K562 (cell line): ENCODE measurements around the gene TM9SF4. TPM values are rescaled to one million over a fixed set of nuclear protein-coding genes. Genes with fewer than 3 reads are reported as not detected.
"Not testable (repeated sequence)": the region's sequence is repeated elsewhere in the genome, so short reads cannot be mapped to it uniquely, and the experiment has no call there.

Experiments used
- ATAC-seq: fragments of 200-7000 bp; cut with Tn5 transposase; 3 replicates; pipeline ENCODE4 v1.9.1; 2020; ENCODE audit warnings: moderate library complexity
- BruUV-seq: library from RNA; stranded (reverse); fragments of 400-500 nt; replicated peaks from 2 replicates; lab custom pipeline; 2021; lab: Mats Ljungman, UMichigan
- CTCF ChIA-PET: fragments of 300-600 bp; formaldehyde crosslinking; extraction: SDS; loops from one replicate; lab custom pipeline; 2021; ENCODE audit warnings: low intra/inter-chr PET ratio; lab: Yijun Ruan, JAX
- POLR2A ChIA-PET: fragments of 300-600, 350-650 bp; sonication (Branson Sonifier 250); formaldehyde crosslinking; extraction: SDS; loops from one replicate; lab custom pipeline; 2021; ENCODE audit warnings: antibody characterized with exemption, inconsistent platforms; lab: Yijun Ruan, JAX
- DNase-seq, 4 experiments: peaks; one replicate each; pipeline versions ENCODE4 v3.0.0 to v3.0.0-alpha.2; 2011 to 2018; ENCODE audit warnings: low spot score in 3 of 4, mixed read lengths in 3 of 4; ENCODE audit errors: extremely low read depth in 1 of 4
- FAIRE-seq: peaks from 2 replicates; lab custom pipeline; 2011; peaks lifted over from hg19 to GRCh38; lab: Jason Lieb, UNC
- H2AFZ ChIP-seq: 2 replicates; pipeline ENCODE4 v1.6.0; 2011; ENCODE audit warnings: low read depth, low read length, control low read depth, inconsistent platforms
- H3K27ac ChIP-seq: fragments of 200-600 bp; 3 replicates; pipeline ENCODE4 v1.8.0; 2011; ENCODE audit warnings: low read depth, mild to moderate bottlenecking, control low read depth, inconsistent platforms, low read length, moderate library complexity, mixed read lengths; ENCODE audit errors: extremely low read depth
- H3K27me3 ChIP-seq, 2 experiments: fragments of 300-600 bp in 1 of 2; 2 replicates in 1 of 2; 3 replicates in 1 of 2; pipeline versions ENCODE4 v1.6.0 to v1.8.0; 2011; ENCODE audit warnings: inconsistent platforms in 2 of 2, low read length in 2 of 2, mild to moderate bottlenecking in 1 of 2, mixed read lengths in 1 of 2, moderate library complexity in 1 of 2; ENCODE audit not compliant: control insufficient read depth in 2 of 2, insufficient read depth in 2 of 2
- H3K36me3 ChIP-seq: fragments of 300-600 bp; 3 replicates; pipeline ENCODE4 v1.8.0; 2011; ENCODE audit warnings: mild to moderate bottlenecking, low read length, inconsistent platforms; ENCODE audit not compliant: control insufficient read depth, insufficient read depth
- H3K4me1 ChIP-seq, 2 experiments: fragments of 200-600 bp in 1 of 2; replicated peaks in 1 of 2; 2 replicates in 1 of 2; 3 replicates in 1 of 2; pipeline versions ENCODE4 v1.5.1 to v1.8.0; 2011; ENCODE audit warnings: inconsistent platforms in 2 of 2, low read length in 2 of 2, mild to moderate bottlenecking in 1 of 2, mixed read lengths in 1 of 2, moderate library complexity in 1 of 2; ENCODE audit not compliant: control insufficient read depth in 2 of 2, insufficient read depth in 2 of 2
- H3K4me2 ChIP-seq: 2 replicates; pipeline ENCODE4 v1.6.1; 2011; ENCODE audit warnings: low read length, control low read depth, inconsistent platforms, mixed read lengths; ENCODE audit not compliant: insufficient read depth
- H3K4me3 ChIP-seq: fragments of 200-600 bp; sonication (generic), shearing (Covaris generic); 2 replicates; pipeline ENCODE4 v1.5.1; 2016; ENCODE audit warnings: control low read depth, inconsistent platforms
- H3K79me2 ChIP-seq: fragments of 200-600 bp; 3 replicates; pipeline ENCODE4 v1.8.0; 2011; ENCODE audit warnings: low read length, inconsistent platforms; ENCODE audit not compliant: control insufficient read depth, insufficient read depth
- H3K9ac ChIP-seq, 2 experiments: 2 replicates each; pipeline versions ENCODE4 v1.6.0 to v1.6.1; 2011; ENCODE audit warnings: low read depth in 2 of 2, low read length in 2 of 2, control low read depth in 1 of 2, inconsistent platforms in 1 of 2, mild to moderate bottlenecking in 1 of 2, mixed read lengths in 1 of 2; ENCODE audit not compliant: insufficient read depth in 1 of 2
- H3K9me1 ChIP-seq: one replicate; pipeline ENCODE4 v1.6.0; 2011; ENCODE audit warnings: inconsistent platforms, mild to moderate bottlenecking, low read length, moderate library complexity; ENCODE audit not compliant: control insufficient read depth, insufficient read depth
- H3K9me3 ChIP-seq: replicated peaks from 2 replicates; pipeline ENCODE4 v1.5.1; 2011; ENCODE audit warnings: low read depth, low read length, inconsistent platforms; ENCODE audit not compliant: control insufficient read depth, insufficient read depth
- H4K20me1 ChIP-seq: replicated peaks from 2 replicates; pipeline ENCODE4 v1.6.1; 2011; ENCODE audit warnings: low read length, inconsistent platforms, mixed read lengths; ENCODE audit not compliant: control insufficient read depth, insufficient read depth
- BCOR ChIP-seq: fragments of 450-650 bp; IDR thresholded peaks from 2 replicates; pipeline ENCODE4 v1.6.1; 2016
- ELF4 ChIP-seq: fragments of 450-650 bp; formaldehyde crosslinking; IDR thresholded peaks from 2 replicates; pipeline ENCODE4 v1.4.0; 2022; ENCODE audit warnings: missing genetic modification characterization
- FOS ChIP-seq: IDR thresholded peaks from 3 replicates; pipeline ENCODE4 v1.6.1; 2011; ENCODE audit not compliant: insufficient read length; ENCODE audit errors: extremely low read depth
- L3MBTL2 ChIP-seq: fragments of 450-650 bp; IDR thresholded peaks from 2 replicates; pipeline ENCODE4 v1.6.1; 2016; ENCODE audit warnings: mild to moderate bottlenecking, moderate library complexity
- PKNOX1 ChIP-seq: fragments of 450-650 bp; IDR thresholded peaks from 2 replicates; pipeline ENCODE4 v1.6.1; 2016
- SLC30A9 ChIP-seq: fragments of 250-450 bp; sonication (Bioruptor Pico); IDR thresholded peaks from 2 replicates; pipeline ENCODE4 v1.8.0; 2022; ENCODE audit warnings: mild to moderate bottlenecking, moderate library complexity
- SRSF3 ChIP-seq: fragments of 200-400 bp; formaldehyde crosslinking; IDR thresholded peaks from 2 replicates; pipeline ENCODE4 v1.6.1; 2016; ENCODE audit warnings: mild to moderate bottlenecking, low read length, moderate library complexity; ENCODE audit not compliant: insufficient read depth
- SUPT5H ChIP-seq: fragments of 450-650 bp; IDR thresholded peaks from 2 replicates; pipeline ENCODE4 v1.6.1; 2016
- U2AF1 ChIP-seq: fragments of 200-400 bp; formaldehyde crosslinking; optimal IDR thresholded peaks from 2 replicates; pipeline ENCODE3; 2017; ENCODE audit warnings: mild to moderate bottlenecking, low read depth, low read length, moderate library complexity
- ZBTB43 ChIP-seq: sonication (generic); formaldehyde crosslinking; IDR thresholded peaks from 2 replicates; pipeline ENCODE4 v1.8.0; 2023; ENCODE audit warnings: mild to moderate bottlenecking, missing genetic modification reagents
- ZNF121 ChIP-seq: sonication (generic); formaldehyde crosslinking; conservative IDR thresholded peaks from 2 replicates; pipeline ENCODE4 v1.8.0; 2022; ENCODE audit warnings: missing genetic modification reagents
- ZNF224 ChIP-seq: sonication (generic); formaldehyde crosslinking; IDR thresholded peaks from 2 replicates; pipeline ENCODE4 v1.8.0; 2022; ENCODE audit warnings: mild to moderate bottlenecking, missing genetic modification reagents
- ZSCAN29 ChIP-seq: fragments of 450-650 bp; IDR thresholded peaks from 2 replicates; pipeline ENCODE4 v1.6.1; 2017
- WGBS: fragments of 100-300 bp; shearing (Covaris generic); methylation state at CpG from one replicate; pipeline ENCODE4 v1.1.6; 2016; ENCODE audit warnings: low coverage, mixed read lengths; ENCODE audit not compliant: insufficient coverage; ENCODE audit errors: missing lambda C conversion rate; 5-methylcytosine and 5-hydroxymethylcytosine counted together
- in situ Hi-C: fragments of 300-500 bp; cut with MboI; formaldehyde crosslinking; loops from 4 replicates; pipeline ENCODE4 v1.15.0; 2018; ENCODE audit warnings: inconsistent platforms, mixed read lengths
- intact Hi-C: fragments of 100-400 bp; cut with micrococcal nuclease; formaldehyde crosslinking; loops from 2 replicates; pipeline ENCODE4 v1.14.2; 2022
- polyA plus RNA-seq, 8 experiments: library from polyadenylated mRNA; depleted of rRNA in 4 of 8; stranded (reverse) in 5 of 8; unstranded in 3 of 8; fragments of >200 nt; fragmentation: Nextera tagmentation in 2 of 8; fragmentation: Illumina TruSeq in 1 of 8; extraction: Ambion mirVana in 2 of 8; extraction: Trizol in 1 of 8; gene quantifications; 2 replicates each; pipeline versions ENCODE4 v1.2.1 to v1.2.3, GENCODE V29; 2011 to 2014; ENCODE audit warnings: inconsistent platforms in 1 of 8, missing spikeins in 1 of 8
- total RNA-seq, 7 experiments: library from RNA; depleted of rRNA in 6 of 7; stranded (reverse); fragments of >200 nt in 6 of 7; fragmentation: Illumina TruSeq in 2 of 7; extraction: Trizol in 2 of 7; gene quantifications; 2 replicates each; pipeline versions ENCODE4 v1.2.1 to v1.2.3, GENCODE V29; 2011 to 2021; ENCODE audit warnings: low replicate concordance in 1 of 7
- TF ChIP-seq, protein P1 (sequence below), 2 experiments: IDR thresholded peaks; 2 replicates each; pipeline ENCODE4 v1.6.1; 2011; ENCODE audit warnings: borderline replicate concordance in 1 of 2, control low read depth in 1 of 2, low read depth in 1 of 2, low read length in 1 of 2, mild to moderate bottlenecking in 1 of 2, mixed read lengths in 1 of 2, moderate library complexity in 1 of 2; ENCODE audit not compliant: insufficient read depth in 1 of 2, insufficient read length in 1 of 2, poor library complexity in 1 of 2, severe bottlenecking in 1 of 2; ENCODE audit errors: extremely low read depth in 1 of 2

The TM9SF4 gene
- total and polyA plus RNA-seq, 9 of the 15 experiments (the other 6 are each of a cell fraction or from before 2014, with no cell fraction given): 14.5 to 46.3 (median 26.9) TPM

DNA sequence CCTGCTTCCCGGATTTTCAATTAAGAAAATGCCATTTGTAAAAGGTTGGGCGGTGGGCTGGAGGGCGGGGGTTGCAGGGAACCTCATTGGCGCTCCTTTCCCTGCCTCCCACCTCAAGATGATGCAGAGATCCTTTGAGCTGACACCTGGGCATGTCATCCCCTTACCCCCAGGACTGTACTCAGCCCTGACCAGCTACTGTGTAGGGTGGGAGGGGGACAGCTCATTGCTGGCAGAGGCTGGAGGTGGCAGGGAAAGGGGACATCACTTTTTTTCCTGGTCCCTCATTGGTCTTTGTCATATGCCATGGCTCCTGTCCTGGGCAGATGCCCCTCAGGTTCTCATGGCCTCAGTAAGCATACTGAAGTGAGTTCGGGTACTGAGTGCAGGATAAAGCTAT, 83.8 kb downstream of the TM9SF4 start:
- H3K27me3 ChIP-seq, ATAC-seq, CTCF ChIA-PET, H3K9ac ChIP-seq, H4K20me1 ChIP-seq, in situ Hi-C loops, intact Hi-C loops, H3K4me1 ChIP-seq, H3K9me3 ChIP-seq, H3K27ac ChIP-seq, H2AFZ ChIP-seq, DNase-seq, FAIRE-seq, H3K4me3 ChIP-seq, H3K4me2 ChIP-seq, H3K79me2 ChIP-seq, H3K9me1 ChIP-seq: not testable (repeated sequence)
- peaks cover 45% of the 10 kb centered on the region for H3K36me3 ChIP-seq
- BruUV-seq: TSS peak; percentile 11
- 87% methylated on average over 5 of the region's 5 CpGs for WGBS
- 0 out of 2 replicates have a peak, but pooled peaks have one; percentile 16 for TF ChIP-seq SUPT5H
- POLR2A ChIA-PET: interaction anchor here (1.0 to 1.6 kb wide), 2 partner anchors 9 to 11 kb away, joined by 4 to 5 read pairs; no protein-coding TSS in a partner anchor

GRCh38 chr20:32193996-32194395, 84.5 kb downstream of the TM9SF4 start:
- Histone ChIP-seq H3K4me1 (peaks cover 0 to 2% of the 10 kb centered on the region in 2 experiments; a peak in 2 of 5 replicates), H2AFZ (no peak overlapping the region), H3K36me3 (peaks cover 51% of the 10 kb centered on the region), H3K4me3 (no peak overlapping the region), H3K9me3 (no peaks in the 10 kb centered on the region), H3K79me2 (peaks cover 7% of the 10 kb centered on the region; the same call in 1 of the 3 replicates), H3K4me2 (no peak overlapping the region), H3K27ac (no peak overlapping the region), H4K20me1 (peaks cover 9% of the 10 kb centered on the region; the same call in 1 of the 2 replicates), H3K27me3 (no peaks in the 10 kb centered on the region), H3K9me1 (no peaks in the 10 kb centered on the region), H3K9ac (no peak overlapping the region)
- ATAC-seq (no peak), FAIRE-seq (no peak), DNase-seq (no peak)
- in situ Hi-C loops: no loop called here
- POLR2A ChIA-PET: interaction anchor here (0.7 kb wide), 1 partner anchor 43 kb away, joined by 3 read pairs; no protein-coding TSS in a partner anchor
- intact Hi-C loops: no loop called here
- 90% methylated on average over 5 of the region's 6 CpGs for WGBS
- no TSS peak for BruUV-seq
- CTCF ChIA-PET: no interaction called here
- TF ChIP-seq L3MBTL2: no peak
- TF ChIP-seq ZNF121: no peak
- TF ChIP-seq BCOR: no peak
- TF ChIP-seq ZBTB43 (CRISPR knock-in tag): no peak
- TF ChIP-seq, protein P1, sequence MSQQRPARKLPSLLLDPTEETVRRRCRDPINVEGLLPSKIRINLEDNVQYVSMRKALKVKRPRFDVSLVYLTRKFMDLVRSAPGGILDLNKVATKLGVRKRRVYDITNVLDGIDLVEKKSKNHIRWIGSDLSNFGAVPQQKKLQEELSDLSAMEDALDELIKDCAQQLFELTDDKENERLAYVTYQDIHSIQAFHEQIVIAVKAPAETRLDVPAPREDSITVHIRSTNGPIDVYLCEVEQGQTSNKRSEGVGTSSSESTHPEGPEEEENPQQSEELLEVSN (IDR thresholded peaks at IDR 0.05; ENCODE audit: borderline replicate concordance in 1 of 2, extremely low read depth in 1 of 2, insufficient read depth in 1 of 2, insufficient read length in 1 of 2, low read depth in 1 of 2, low read length in 1 of 2, poor library complexity in 1 of 2, severe bottlenecking in 1 of 2): no peak
- TF ChIP-seq PKNOX1: no peak
- no peak for TF ChIP-seq FOS
- no peak for TF ChIP-seq U2AF1
- no peak for TF ChIP-seq SLC30A9
- no peak for TF ChIP-seq ZNF224 (CRISPR knock-in tag)
- TF ChIP-seq SRSF3: no peak
- TF ChIP-seq ZSCAN29: no peak
- no peak for TF ChIP-seq ELF4 (CRISPR knock-in tag)
